NCI-H1048 (cell line): ENCODE measurements around the gene ETV3.
A peak's percentile ranks its signal among the peaks of the same experiment; 100 is the strongest.
"Not testable (repeated sequence)": the region's sequence is repeated elsewhere in the genome, so short reads cannot be mapped to it uniquely, and the experiment has no call there.

Experiments used
- DNase-seq: peaks from one replicate; lab custom pipeline; 2025; lab: John Stamatoyannopoulos, UW

ETV3 gene

DNA sequence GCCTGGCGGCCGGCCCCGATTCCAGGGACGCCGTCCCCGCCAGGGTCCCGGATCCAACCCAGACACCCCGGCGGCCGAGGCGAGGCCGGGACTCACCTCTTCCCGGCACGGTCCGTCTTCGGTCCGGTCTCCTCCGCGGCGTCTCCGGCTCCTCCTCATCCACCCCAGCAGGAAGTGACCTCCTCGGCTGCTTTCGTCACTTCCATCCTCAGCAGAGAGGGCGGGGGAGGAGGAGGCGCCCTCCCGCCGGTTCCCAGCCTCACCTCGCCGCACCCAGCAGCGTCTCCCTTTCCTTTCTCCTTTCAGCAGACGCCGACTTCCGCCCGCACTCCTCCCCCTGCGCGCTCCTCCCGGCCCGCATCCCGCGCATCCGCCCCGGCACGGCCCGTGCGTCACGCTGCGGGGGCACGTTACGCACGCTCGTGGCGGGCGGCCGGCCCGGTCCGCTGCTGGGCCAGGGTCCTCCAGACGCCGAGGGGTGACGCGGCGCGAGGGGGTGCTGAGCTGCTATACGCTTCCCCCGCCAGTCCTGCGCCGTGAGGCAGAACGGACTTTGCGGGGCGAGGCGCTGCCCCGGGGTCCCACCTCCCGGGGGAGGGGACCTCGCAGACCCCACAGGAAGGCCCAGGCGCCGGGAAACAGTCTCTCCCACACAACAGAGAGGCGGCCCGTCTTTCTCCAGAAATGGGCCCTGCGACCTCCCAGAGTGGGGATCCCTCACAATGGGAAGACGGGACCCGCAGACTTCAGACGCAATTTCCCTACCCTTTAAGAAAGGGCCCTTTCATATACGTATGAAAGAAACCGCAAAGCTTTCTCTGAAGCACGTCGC lies at the start of gene ETV3:
Gene ETV3, minus strand, starts transcription at position 176 of the 832 bp plus-strand sequence. CDS start 2,043 bp downstream, outside the sequence.
- peak; percentile 84 for DNase-seq

DNA sequence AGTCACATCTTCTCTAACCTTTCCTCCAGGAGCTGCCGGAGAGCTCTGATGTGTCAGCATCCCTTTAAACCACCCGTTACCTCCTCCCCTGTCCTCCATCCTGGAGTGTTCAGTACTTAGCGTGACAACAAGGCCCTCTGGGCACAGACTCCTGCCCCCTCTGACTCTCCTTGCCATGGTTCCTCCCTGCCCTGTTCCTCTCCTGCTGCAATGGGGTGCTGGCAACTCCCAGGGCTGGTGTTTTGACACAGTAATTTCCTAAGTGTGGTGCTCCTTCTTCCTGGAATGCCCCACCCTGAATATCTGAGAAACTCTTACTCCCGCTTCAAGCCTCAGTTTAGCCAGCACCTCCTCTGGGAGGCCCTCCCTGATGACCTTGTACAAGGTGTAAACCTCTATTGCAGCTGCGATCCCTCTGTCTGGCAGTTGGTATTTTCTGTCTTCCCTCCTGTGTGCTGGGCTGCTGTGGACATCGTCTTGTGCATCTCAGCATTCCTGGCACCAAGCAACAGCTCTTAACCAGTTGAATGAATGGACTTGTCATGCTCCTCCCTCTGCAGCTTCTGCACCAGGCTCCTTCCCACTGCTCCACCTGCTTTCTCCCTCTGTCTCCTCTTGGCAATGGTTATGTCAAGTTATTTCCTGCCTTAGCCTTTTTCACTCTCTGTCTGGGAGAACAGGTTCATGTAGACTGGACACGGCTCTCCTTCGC lies 48.2 kb upstream of the ETV3 start:
- no peak for DNase-seq

DNA sequence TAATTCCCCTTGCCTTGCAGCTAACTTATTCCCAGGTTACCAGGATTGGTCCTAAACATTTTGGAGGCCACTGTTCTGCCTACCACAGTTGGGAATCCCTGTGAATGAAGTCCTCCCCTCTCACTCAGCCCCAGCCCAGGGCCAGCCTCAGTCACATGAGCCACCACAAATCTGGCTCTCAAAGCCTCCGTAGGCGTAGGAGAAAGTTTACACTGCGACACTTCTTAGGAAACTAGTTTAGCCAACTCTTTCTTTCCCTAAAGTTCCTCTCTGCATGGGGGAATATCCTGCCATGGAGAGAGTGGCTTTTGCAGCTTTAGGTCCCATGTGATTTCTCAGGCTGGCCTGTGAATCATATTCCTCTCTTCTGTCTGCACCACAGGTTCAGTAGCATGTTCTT lies 45.7 kb upstream of the ETV3 start:
- no peak for DNase-seq

DNA sequence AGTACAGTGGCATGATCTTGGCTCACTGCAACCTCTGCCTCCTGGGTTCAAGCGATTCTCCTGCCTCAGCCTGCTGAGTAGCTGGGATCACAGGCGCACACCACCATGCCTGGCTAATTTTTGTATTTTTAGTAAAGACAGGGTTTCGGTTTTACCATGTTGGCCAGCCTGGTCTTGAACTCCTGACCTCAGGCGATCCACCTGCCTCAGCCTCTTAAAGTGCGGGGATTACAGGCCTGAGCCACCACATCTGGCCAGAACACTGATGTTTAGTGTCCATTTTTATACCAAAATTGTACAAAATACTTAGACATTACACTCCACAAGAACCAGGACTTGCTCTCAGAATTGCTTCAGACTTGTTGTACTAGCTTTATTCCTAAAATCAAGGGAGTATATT lies 44.2 kb upstream of the ETV3 start:
- DNase-seq, result not testable (repeated sequence)

DNA sequence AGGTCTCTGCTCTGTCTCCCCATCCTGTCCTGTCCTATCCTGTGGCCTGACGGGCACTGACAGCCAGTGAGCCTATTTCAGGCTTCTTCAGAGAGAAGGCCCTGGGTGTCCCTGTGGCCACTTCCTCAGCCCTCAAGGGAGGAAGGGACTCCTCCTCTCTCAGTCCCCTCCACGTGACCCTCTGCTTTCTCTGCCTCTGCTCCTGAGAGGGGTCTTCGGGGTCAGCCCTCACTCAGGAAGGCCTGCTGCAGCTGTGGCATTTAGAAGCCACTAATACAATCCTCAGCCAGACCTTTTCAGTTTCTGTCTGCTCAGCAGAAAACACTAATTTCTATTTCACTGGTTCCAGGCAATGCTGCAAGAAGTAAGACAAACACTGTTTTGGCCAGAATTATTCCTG lies 43.6 kb upstream of the ETV3 start:
- DNase-seq, result no peak

DNA sequence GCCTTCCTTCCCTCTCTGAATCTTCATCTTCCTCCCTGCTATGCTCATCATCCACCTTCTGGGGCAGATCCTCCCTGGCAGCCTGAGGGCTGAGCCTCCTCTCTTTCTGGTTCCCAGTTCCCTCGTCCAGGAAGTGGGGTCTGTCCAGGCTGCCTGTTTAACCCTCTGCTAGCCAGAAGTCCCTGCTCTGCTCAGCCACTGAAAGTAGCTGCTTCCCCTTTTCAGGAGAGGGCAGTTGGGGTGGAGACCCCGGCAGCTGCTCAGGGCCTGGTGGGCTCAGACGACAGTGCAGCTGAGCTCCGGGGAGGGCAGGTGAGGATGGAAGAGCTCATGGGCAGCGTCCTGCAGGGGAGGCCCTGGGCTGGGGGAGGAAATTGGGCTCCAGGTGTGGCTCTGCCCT lies 43.1 kb upstream of the ETV3 start:
- DNase-seq, result no peak

DNA sequence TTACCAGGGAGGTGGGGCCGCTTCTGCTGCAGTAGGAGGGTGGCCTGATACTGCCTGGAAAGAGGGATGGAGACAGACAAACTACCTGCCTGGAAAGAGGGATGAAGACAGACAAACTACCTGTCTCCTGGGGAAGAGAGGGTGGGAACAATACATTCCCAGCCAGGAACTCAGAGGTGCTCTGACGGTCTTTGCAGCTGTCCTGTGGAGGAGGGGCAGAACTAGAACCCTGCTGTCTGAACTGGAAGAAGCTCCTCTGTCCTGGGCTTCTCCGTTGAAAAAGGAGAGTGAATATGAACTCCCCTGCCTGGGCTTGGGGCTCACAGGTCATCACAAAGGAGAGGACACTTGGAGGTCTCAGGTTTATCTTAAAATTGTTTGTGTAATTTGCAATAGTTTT lies 40.3 kb upstream of the ETV3 start:
- DNase-seq, result no peak

DNA sequence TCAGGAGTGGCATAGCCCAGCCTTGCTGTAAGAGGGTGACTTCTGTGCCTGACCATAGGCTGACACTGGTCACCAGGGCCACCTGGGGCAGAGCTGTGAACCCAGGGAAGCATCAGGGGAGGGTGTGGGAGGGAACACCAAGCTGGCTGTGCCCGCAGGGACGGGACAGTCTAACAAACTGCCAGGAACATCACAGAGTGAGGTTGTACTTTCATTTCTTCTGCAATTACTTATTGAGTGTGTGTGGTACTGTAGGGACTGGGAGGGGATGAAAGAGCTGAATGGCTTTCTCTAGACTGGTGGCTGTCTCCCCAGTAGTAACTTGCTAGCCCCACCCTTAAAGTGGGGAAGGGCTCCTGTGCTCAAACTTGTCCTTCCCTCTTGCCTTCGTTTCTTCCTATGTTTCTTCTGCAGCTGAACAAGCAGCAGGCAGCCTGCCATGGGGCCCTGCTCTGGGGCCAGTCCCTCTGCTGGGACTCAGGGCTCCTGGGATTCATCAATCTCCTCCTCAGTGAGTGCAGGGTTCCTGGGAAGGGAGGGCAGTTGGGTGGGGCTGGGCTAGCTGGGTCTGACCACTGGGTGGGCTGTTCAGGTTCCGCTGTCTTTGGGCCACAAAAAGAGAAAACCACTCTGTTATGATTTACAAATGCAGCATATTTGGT lies 39.7 kb upstream of the ETV3 start:
- no peak for DNase-seq

DNA sequence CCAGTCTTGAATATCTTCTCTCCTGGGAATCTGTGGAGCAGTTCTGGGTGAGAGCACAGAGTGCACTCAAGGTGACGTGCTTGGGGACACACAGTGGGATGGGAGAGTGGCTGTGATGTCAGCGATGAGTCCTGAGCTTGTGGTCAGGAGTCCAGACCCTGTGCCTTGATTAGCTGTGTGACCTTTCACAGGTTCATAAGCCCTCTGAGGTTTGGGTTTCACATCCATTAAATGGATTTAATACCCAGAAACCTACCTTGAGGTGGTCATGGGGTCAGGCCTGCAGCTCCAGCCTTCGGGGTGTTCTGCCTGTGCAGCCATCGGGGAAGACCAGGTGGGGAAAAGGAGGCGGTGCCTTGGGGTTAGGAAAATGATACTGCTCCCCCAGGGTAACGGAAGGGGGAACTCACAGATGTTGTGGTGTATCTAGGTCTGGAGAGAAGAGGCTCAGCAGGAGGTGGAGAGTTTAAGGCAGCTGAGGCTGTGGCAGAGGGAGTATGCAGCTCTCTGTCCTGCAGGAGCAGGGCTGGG lies 38.5 kb upstream of the ETV3 start:
- no peak for DNase-seq

DNA sequence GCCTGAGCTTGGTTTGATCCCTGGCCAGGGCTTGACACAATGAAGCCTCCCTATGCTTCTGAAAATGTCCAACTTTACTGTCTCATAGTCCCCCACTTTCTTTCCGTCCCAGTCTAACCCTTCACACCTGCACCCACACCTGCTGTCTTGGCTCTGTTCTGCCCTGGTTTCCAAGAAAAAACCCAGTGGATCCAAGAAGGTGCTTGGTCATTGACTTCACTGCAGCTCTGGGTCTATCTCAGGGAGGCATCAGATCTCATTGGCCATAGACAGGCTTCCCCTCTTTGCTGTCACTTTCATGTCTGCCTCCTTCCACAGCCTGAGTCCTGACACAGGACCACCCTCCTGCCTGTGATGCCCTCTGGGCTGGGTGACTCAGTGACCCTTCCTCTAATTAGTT lies 37.8 kb upstream of the ETV3 start:
- no peak for DNase-seq

DNA sequence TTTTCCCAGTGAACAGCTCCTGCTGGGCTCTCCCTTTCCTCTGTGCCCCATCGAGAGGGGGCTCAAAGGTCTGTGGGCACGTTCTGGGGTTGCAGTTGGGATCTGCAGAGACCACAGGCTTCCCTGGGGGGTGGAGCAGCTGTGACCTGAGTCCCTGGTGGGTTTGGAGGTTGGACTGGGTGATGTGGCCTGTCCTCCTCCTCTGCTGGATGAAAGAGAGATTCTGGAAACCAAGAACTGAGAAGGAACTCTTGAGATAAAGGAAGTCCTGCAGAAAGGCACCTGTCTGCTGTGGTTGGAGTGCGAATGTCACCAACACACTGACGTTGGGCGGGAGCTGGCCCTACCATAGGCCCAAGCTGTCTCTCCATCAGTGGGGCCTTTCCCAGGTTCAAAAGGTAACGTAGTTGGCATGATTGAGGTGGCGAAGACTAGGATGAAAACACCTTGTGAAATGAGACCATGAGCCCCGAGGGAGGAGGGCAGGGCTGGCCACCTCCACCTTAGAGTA lies 35.8 kb upstream of the ETV3 start:
- no peak for DNase-seq

DNA sequence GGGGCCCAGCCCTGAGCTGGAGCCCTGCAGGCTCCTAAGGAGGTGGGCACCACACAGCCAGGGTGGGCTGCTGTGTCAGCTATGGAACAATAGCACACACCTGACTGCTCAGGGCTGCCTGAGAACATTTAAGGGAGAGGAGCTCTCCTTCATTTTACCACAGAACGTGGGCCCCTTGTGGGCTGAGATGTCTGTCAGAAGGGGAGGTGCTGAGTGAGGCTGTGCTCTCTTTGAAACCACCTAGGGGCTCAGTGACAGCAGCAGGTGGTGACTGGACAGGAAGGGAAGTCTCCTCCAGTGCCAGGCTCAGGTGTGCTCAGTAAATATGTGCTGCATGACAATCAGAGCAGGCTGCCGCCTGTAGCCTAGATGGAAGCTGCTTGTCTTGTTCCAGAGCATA lies 35.0 kb upstream of the ETV3 start:
- DNase-seq, result not testable (repeated sequence)

DNA sequence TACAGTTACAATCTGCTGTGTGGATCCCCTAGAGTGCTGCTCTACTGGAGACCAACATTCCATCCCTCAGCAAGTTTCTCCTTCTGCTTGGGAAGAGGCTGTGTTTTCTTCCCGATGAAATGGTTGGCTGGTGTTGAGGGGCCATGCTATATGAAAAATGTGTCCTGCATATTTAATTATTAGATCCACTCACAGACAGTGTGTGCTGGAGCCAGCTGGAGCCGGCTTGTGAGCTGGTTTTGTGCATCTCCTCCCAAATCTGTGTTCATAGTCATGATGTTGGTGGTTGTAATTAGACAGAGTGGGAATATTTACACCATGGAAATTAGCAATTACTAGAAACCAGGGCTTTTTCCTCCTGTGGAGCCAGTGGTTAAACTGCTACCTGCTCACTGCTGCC lies 34.4 kb upstream of the ETV3 start:
- DNase-seq, result not testable (repeated sequence)

DNA sequence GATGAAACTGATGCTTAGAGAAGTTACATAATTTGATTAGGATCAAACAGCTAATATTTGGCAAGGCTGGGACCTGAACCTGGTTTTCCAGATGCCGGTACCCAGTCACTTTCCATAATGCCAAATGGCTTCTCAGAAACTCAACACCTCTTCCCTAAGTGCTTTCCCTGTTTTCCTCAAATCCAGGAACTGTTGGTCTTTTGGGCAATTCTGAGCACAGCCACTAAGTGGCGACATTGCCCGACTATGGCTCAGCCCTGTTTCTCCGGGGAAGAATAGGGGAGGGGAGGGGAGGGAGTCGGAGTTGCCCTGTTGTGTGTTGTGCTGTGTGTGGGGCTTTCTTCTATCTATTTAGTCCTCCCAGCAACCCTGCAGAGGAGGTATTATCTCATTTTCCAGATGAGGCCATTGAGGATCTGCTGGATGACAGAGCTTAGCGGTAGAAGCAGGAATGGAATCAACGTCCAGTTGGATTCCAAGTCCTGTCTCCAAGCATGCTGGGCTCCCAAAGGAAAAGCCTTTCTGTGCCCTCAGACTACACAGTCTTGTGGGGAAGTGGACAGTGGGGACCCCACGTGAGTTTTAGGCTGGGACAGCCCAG lies 33.8 kb upstream of the ETV3 start:
- DNase-seq, result not testable (repeated sequence)

DNA sequence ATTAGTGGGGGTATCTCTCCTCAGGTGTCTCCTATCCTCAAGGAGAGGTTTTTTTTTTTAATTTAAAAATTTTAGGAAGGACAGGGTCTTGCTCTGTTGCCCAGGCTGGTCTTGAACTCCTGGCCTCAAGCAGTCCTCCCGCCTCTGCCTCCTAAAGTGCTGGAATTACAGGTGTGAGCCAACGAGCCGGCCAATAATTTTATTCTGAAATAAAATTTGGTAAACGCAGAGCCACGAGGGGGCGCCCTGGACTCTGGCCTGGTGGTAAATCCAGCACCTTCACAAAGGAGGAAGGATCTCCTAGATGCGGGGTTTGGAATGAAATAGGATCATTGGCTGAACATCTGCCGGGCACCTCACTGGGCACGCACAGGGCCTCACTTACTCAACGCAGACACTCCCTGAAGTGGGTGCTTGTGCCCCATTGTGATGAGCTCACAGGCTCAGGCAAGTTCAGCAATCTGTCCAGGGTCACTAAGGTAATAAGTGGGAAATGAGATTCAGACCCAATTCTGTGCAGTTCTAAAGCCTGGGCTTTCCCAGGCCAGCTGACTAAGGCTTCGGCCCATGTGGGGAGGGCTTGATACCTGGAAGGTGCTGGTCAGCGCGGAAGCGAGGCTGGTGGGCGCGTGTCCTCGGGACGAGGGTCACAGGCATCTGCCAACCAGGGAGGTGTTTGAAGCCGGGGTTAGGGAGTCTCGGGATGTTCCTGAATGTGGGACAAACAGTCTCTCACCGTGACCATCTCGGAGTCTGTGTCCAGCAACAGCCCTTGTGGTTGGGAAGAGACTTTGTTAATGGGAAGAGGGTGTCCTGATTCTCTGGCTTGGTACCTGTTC lies 32.7 kb upstream of the ETV3 start:
- DNase-seq, result no peak

DNA sequence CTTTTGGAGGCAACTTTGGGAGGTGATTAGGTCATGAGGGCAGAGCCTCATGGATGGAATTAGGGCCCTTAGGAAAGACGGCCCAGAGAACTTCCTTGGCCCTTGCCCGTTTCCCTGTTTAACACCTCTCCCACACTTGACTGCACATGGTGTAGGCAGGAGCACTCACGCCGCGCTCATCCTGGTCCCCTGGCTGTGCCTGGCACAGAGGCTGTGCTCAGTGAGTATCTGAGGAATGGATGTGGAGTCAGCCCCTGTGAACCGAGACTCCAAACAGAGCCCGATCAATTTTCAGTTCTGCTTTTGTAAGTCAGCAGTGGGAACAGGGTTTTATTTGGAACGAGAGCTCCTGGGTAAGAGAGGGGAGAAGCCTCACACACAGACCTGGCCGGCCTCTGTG lies 29.8 kb upstream of the ETV3 start:
- no peak for DNase-seq

DNA sequence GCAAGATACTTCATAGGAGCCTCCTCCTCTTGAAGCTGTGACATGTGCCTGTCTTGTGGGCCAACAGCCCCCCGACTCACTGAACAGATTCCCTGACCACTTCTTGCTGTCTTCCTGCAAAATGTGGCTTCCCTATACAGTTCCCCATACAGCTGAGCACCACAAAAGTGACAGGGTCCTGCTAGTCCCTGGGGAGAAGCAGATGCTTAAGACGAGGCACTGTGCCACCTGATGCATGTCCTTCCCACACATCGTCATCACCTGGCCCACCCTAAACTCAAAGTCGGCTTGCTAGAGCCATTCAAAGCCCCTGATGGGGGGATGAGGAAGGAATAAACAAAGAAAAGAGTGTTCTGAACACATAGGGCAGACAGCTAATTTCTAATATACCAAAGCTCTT lies 29.2 kb upstream of the ETV3 start:
- DNase-seq, result no peak

DNA sequence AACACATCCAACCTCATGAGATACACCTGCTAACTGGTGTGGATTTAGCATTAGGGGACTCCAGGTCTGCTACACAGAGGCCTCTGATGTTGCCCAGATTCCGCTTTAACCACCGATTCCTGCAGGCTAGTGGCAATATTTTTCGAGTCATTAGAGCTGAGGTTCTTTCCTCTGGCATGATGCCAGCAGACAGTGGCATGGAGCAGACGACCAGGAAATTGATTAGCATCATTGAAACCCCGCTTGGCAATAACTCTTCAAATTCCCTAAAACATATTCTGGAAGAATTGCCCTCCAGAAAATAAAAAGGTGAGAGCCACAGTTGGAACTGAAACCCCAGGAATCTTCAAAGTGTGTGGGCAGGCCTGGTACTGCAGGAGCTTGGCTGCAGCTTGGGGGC lies 28.4 kb upstream of the ETV3 start:
- DNase-seq, result no peak

DNA sequence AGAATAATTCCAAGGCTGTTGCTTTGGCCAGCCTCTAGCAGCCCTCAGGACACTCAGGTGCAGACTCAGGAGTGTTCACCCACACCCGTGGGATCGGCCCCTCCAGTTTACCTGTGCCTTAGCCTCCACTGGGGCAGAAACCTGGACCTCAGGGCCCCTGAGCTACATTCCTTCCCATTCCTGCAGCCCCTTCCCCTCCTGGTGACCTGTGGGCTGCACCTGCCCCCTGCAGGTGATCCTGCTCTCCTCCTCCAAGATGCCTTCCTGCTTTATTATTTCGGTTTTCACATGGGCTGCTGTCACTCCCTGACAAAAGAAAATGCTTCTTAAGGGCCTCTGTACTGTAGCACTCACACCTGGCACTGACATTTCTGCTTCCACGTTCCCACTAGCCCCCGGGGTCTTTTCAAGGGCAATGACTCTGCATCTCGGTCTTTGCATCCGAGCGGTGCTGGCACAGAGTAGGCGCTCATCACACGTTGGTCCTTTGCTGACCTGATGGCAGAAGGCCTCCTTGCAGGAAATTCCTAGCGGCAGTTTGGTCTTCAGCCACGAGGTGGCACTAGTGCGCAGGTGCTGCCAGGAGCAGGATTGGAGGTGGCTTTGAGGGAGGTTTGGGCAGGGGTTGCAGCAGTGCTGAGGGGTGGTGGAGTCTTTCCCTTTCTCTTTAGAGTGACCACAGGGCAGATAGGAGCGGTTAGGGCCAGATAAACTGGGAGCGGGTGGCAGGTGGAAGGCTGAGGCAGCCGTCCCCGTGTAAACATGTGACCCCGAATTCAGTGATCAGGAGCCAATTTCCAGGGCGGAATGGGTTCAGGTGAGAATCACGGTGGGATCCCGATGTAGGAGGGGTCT lies 25.3 kb upstream of the ETV3 start:
- no peak for DNase-seq

DNA sequence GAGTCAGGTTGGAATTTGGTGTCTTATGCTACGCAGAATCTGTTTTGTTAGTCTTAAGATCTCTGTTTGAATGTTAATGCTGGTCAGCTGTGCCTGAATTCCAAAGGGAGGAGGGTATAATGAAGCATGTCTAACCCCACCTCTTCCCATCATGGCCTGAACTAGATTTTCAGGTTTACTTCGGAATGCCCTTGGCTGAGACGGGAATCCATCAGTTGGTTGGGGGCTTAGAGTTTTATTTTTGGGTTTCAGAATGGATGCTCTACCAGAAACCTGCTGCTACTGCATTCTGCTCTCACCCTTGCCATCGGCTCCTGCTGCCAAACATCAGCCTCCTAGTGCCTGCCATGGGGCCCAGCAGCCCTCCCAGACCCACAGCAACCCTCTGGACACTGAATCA lies 24.1 kb upstream of the ETV3 start:
- no peak for DNase-seq
